KOPT-K1 (cell line): ENCODE data around the gene INSRR.

ENCODE experiments used
- H3K27ac ChIP-seq: fragments of 200-600 bp; sonication (generic); 2 replicates; pipeline ENCODE4 v1.5.1; 2016; ENCODE audit warnings: antibody characterized with exemption, mild to moderate bottlenecking, low read depth, low read length; ENCODE audit not compliant: poor library complexity, severe bottlenecking
- H3K36me3 ChIP-seq: fragments of 200-600 bp; sonication (generic); 2 replicates; pipeline ENCODE4 v1.5.1; 2017; ENCODE audit warnings: antibody characterized with exemption, mild to moderate bottlenecking, low read length, moderate library complexity; ENCODE audit not compliant: insufficient read depth
- H3K9me3 ChIP-seq: fragments of 200-600 bp; sonication (generic); 2 replicates; pipeline ENCODE4 v1.5.1; 2017; ENCODE audit warnings: antibody characterized with exemption, low read length, mild to moderate bottlenecking; ENCODE audit not compliant: insufficient read depth, poor library complexity, severe bottlenecking

Gene INSRR

GRCh38 chr1:156897078-156897825 is 38.3 kb upstream of the INSRR start:
- H3K27ac ChIP-seq: no peak overlapping the region
- H3K36me3 ChIP-seq: no peaks in the 10 kb centered on the region
- no peaks in the 10 kb centered on the region for H3K9me3 ChIP-seq

GRCh38 chr1:156896490-156897033 is 37.6 kb upstream of the INSRR start:
- Histone ChIP-seq H3K36me3 (no peaks in the 10 kb centered on the region), H3K27ac (no peak overlapping the region)

DNA sequence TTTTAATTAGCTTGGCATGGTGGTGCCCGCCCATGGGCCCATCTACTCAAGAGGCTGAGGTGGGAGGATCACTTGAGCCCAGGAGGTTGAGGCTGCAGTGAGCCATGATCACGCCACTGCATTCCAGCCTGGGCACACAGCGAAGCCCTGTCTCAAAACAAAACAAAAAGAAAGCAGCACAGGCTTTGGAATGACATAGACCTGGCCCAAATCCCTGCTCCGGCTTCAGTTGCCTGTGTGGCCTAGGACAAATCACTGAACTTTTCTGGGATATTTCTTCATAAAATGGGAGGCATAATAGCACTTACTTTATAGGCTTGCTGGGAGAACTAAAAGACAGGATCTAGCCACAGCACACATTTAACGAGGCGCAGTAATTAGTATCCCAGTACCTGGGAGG is 37.0 kb upstream of the INSRR start:
- H3K36me3 ChIP-seq: no peaks in the 10 kb centered on the region
- H3K27ac ChIP-seq: no peak overlapping the region
- H3K9me3 ChIP-seq: no peaks in the 10 kb centered on the region

More at GRCh38 chr1:156896490-156897033, 37.6 kb upstream of the INSRR start:
- H3K9me3 ChIP-seq: no peaks in the 10 kb centered on the region

- H3K27ac ChIP-seq: no peak overlapping the region
- H3K36me3 ChIP-seq: no peaks in the 10 kb centered on the region
- H3K9me3 ChIP-seq: no peaks in the 10 kb centered on the region
Measured at GRCh38 chr1:156895455-156895812, 36.5 kb upstream of the INSRR start.

- H3K9me3 ChIP-seq: no peaks in the 10 kb centered on the region
- H3K36me3 ChIP-seq: no peaks in the 10 kb centered on the region
- no peak overlapping the region for H3K27ac ChIP-seq
Measured at GRCh38 chr1:156894711-156895454, 36.0 kb upstream of the INSRR start.

GRCh38 chr1:156894001-156894400 is 35.1 kb upstream of the INSRR start:
- H3K36me3 ChIP-seq: no peaks in the 10 kb centered on the region
- no peak overlapping the region for H3K27ac ChIP-seq

GRCh38 chr1:156893048-156893953 is 34.4 kb upstream of the INSRR start, which contains the start of gene PEAR1:
Gene PEAR1, plus strand, starts transcription at chr1:156893718. Its CDS starts 10,209 bp downstream, at chr1:156903927.
- Histone ChIP-seq H3K27ac (no peak within 1 kb of the TSS), H3K9me3 (no peaks in the 10 kb centered on the region), H3K36me3 (no peaks in the 10 kb centered on the region)

More at GRCh38 chr1:156894001-156894400, 35.1 kb upstream of the INSRR start:
- H3K9me3 ChIP-seq: no peaks in the 10 kb centered on the region

DNA sequence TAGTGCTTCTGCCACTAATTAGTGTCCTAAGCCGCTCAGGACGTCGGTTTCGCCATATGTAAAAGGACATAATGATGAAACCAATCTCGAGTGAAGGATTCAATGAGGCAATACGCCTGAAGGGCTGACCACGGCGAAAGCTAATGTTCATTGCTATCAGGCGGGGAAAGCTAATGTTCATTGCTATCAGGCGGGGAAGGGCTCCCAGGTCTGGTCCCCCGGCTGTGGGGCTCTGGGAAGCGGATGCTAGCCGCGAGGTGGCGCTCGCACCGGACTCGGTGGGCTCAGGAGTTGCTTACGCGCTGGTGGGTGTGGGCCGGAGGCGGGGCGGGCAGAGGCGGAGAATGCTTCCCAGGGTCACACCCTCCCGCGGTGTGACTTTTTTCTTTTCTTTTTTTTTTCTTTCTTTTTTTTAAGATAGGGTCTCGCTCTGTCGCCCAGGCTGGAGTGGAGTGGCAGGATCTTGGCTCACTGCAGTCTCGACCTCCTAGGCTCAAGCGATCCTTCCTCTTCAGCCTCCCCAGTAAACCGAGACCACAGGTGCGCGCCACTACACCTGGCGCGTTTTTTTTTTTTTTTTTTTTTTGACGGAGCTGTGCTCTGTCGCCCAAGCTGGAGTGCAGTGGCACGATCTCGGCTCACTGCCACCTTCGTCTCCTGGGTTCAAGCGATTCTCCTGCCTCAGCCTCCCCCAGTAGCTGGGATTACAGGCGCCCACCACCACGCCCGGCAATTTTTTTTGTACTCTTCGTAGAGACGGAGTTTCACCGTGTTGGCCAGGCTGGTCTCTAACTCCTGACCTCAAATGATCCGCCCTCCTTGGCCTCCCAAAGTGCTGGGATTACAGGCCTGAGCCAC is 33.5 kb upstream of the INSRR start:
- Histone ChIP-seq H3K9me3 (no peaks in the 10 kb centered on the region), H3K36me3 (no peaks in the 10 kb centered on the region), H3K27ac (no peak overlapping the region)

DNA sequence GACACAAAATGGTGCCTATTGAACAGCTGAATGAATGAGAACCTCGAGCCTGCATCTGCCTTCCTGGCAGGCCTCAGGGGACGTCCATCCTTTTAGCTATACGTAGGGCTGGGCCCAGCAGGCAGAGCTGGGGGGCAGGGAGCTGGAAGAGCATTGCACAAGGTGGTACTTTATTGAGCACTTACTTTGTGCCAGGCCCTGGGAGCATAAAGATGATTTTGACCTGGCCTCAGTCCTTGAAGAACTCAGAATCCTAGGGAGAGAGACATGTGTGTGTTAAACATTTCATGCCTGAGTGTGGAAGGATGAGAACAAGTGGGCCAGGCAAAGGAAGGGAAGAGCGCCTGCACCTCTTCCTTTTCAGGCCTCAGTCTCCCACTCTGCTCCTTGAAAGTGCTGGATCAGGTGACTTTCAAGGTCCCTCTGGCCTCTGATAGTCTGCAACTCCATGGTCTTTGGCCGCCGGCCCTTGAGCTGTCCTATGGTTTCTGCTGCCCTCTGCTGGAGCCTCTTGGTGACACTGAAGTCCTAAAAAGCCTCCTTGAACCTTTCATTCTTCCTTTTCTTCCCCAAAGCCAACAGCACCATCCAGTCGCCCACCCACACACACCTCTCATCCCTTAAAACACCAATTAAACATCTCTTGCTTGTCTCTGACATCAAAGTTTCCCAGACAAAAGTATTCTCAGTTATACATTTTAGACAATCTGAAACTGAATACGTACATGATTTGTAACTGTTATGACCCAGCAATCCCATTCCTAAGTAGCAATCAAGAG is 31.1 kb upstream of the INSRR start:
- Histone ChIP-seq H3K9me3 (no peaks in the 10 kb centered on the region), H3K27ac (no peak overlapping the region), H3K36me3 (no peaks in the 10 kb centered on the region)

DNA sequence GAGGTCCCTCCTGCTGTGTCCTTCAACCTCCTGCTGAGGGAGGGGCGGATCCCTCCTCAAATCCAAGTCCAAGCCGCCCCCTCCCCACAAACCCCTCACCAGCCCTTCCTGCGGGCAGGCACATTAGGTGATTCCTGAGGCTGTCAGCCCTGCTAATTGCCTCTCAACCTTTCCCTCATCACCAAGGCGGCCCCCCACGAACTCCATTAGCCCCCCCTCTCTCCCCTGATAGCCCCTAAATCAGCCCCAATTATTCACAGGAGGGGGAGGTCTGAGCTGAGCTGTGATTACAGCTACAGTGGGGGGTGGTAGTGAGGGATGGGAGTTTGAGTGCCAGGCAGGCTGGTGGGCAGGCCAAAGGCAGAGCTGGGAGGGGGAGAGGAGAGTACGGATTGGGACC is 28.8 kb upstream of the INSRR start:
- no peaks in the 10 kb centered on the region for H3K36me3 ChIP-seq

GRCh38 chr1:156887317-156887716 is 28.4 kb upstream of the INSRR start:
- Histone ChIP-seq H3K27ac (no peak overlapping the region), H3K36me3 (no peaks in the 10 kb centered on the region), H3K9me3 (no peaks in the 10 kb centered on the region)

More for the DNA sequence above, 28.8 kb upstream of the INSRR start:
- no peaks in the 10 kb centered on the region for H3K9me3 ChIP-seq
- no peak overlapping the region for H3K27ac ChIP-seq

DNA sequence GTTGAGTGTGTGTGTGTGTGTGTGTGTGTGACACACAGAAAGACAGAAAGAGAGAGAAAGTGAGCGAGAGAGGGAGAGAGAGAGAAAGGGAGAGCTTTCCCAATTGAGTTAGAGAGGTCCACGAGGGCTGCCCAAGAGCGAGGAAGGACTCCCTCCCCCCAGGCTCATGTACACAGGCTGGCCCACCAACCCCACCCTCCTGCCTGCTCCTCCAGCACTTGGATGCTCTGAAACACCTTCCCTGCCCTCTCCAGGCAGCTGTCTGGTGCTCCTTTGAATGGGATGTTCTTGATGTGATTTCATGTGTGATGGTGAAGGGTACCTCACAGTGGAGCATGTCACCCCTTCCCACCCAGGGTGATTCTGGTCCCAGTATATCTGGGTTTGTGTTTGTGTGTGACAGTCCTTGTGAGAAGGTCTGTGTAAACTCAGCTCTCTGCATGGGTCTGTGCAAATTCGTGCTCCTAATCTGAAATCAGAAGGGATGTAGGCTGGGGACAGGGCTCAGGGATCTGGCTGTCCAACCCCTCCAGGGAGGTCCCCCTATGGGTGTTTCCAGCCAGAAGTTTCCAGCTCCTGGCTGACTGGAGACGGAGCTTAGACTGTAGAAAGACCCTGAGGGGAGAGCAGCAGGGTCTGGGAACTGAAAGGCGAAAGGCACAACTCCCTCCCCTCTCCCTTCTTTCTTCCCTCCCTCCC is 27.8 kb upstream of the INSRR start:
- Histone ChIP-seq H3K36me3 (no peaks in the 10 kb centered on the region), H3K9me3 (no peaks in the 10 kb centered on the region), H3K27ac (no peak overlapping the region)

- H3K36me3 ChIP-seq: no peaks in the 10 kb centered on the region
- no peak overlapping the region for H3K27ac ChIP-seq
- no peaks in the 10 kb centered on the region for H3K9me3 ChIP-seq
Measured at GRCh38 chr1:156885880-156886355, 27.0 kb upstream of the INSRR start.
